Measurements from ENCODE around the gene OR13A1. TPM values are rescaled to one million over a fixed set of nuclear protein-coding genes. Genes with fewer than 3 reads are reported as not detected.

The OR13A1 gene
- polyA plus RNA-seq, 3 donors, result not detected

Other genes starting within 250 kb of the OR13A1 start
- gene ALOX5, start 58.6 kb upstream of the OR13A1 start, polyA plus RNA-seq (ENCODE audit: insufficient read length in 3 of 3), result 1 to 10 TPM; 1.7 to 3.9 (median 2.4) TPM